22Rv1 (cell line): Measurements from ENCODE around the gene TMTC3.

Experiments
- H3K27ac ChIP-seq: fragments of 450-650 bp; 2 replicates; pipeline ENCODE4 v1.5.1; 2017
- CTCF ChIP-seq: fragments of 450-650 bp; IDR thresholded peaks from 2 replicates; pipeline ENCODE4 v1.5.1; 2017; ENCODE audit warnings: mild to moderate bottlenecking
- ZFX ChIP-seq: fragments of 450-650 bp; IDR thresholded peaks from 2 replicates; pipeline ENCODE4 v1.6.1; 2017; ENCODE audit warnings: antibody characterized with exemption, borderline replicate concordance

TMTC3 gene

GRCh38 chr12:88241862-88242570 is 99.9 kb downstream of the TMTC3 start:
- no peak overlapping the region for H3K27ac ChIP-seq

GRCh38 chr12:88242571-88242925 is 100.4 kb downstream of the TMTC3 start:
- no peak for TF ChIP-seq ZFX
- TF ChIP-seq CTCF, result no peak
- no peak overlapping the region for H3K27ac ChIP-seq

More at GRCh38 chr12:88241862-88242570, 99.9 kb downstream of the TMTC3 start:
- TF ChIP-seq CTCF (no peak), ZFX (no peak)

GRCh38 chr12:88242939-88243338 is 100.8 kb downstream of the TMTC3 start:
- TF ChIP-seq CTCF, result no peak
- no peak for TF ChIP-seq ZFX
- no peak overlapping the region for H3K27ac ChIP-seq

- TF ChIP-seq CTCF (no peak), ZFX (no peak)
These were observed 101.9 kb downstream of the TMTC3 start for GRCh38 chr12:88243982-88244381.

GRCh38 chr12:88245905-88246304 is 103.8 kb downstream of the TMTC3 start:
- no peak overlapping the region for H3K27ac ChIP-seq
- TF ChIP-seq ZFX (no peak), CTCF (no peak)

More at GRCh38 chr12:88243982-88244381, 101.9 kb downstream of the TMTC3 start:
- no peak overlapping the region for H3K27ac ChIP-seq

- TF ChIP-seq ZFX (no peak), CTCF (no peak)
- H3K27ac ChIP-seq, result no peak overlapping the region
These were observed 105.1 kb downstream of the TMTC3 start for GRCh38 chr12:88247241-88247643.

- TF ChIP-seq ZFX (no peak), CTCF (no peak)
- no peak overlapping the region for H3K27ac ChIP-seq
These were observed 106.5 kb downstream of the TMTC3 start for GRCh38 chr12:88248606-88249005.
